CD8-positive, alpha-beta memory T cell (primary cell): Measurements from ENCODE around the gene ATP6V0E2. TPM values are rescaled to one million over a fixed set of nuclear protein-coding genes. Genes with fewer than 3 reads are reported as not detected.

Experiments
- CTCF ChIA-PET: fragments of 350-600 bp; sonication (Branson Sonifier 250); formaldehyde crosslinking; loops from one replicate; lab custom pipeline; 2021; ENCODE audit warnings: antibody characterized with exemption; lab: Charles Lee
- POLR2A ChIA-PET: fragments of 350-600 bp; sonication (Branson Sonifier 250); formaldehyde crosslinking; loops from one replicate; lab custom pipeline; 2021; ENCODE audit warnings: antibody characterized with exemption; lab: Charles Lee
- DNase-seq, 5 donors: peaks; one replicate each; pipeline versions ENCODE4 v3.0.0 to v3.0.0-alpha.2; 2020 to 2022; ENCODE audit warnings: mixed read lengths in 1 of 5
- H3K27ac ChIP-seq: one replicate; pipeline ENCODE4 v1.7.0; 2013; ENCODE audit warnings: low read depth, mild to moderate bottlenecking, low read length, moderate library complexity
- H3K27me3 ChIP-seq: 2 replicates; pipeline ENCODE4 v1.7.0; 2013; ENCODE audit warnings: low read length, mild to moderate bottlenecking; ENCODE audit not compliant: insufficient read depth, poor library complexity, severe bottlenecking
- H3K36me3 ChIP-seq: 2 replicates; pipeline ENCODE4 v1.7.0; 2013; ENCODE audit warnings: mild to moderate bottlenecking, low read length, moderate library complexity; ENCODE audit not compliant: insufficient read depth
- H3K4me1 ChIP-seq: 2 replicates; pipeline ENCODE4 v1.7.0; 2013; ENCODE audit warnings: mild to moderate bottlenecking, low read length, moderate library complexity; ENCODE audit not compliant: insufficient read depth
- H3K4me3 ChIP-seq: 2 replicates; pipeline ENCODE4 v1.7.0; 2013; ENCODE audit warnings: mild to moderate bottlenecking, low read length
- H3K9me3 ChIP-seq: 2 replicates; pipeline ENCODE4 v1.7.0; 2013; ENCODE audit warnings: mild to moderate bottlenecking, low read length
- H3K27ac Mint-ChIP-seq, 8 donors: one replicate each; pipeline ENCODE4 v1.8.0; 2020 to 2021; ENCODE audit warnings: mixed read lengths in 8 of 8, mild to moderate bottlenecking in 6 of 8, inconsistent platforms in 3 of 8, moderate library complexity in 3 of 8
- H3K27me3 Mint-ChIP-seq, 2 donors: one replicate each; pipeline ENCODE4 v1.8.0; 2020 to 2021; ENCODE audit warnings: mixed read lengths in 2 of 2, mild to moderate bottlenecking in 1 of 2, moderate library complexity in 1 of 2
- H3K36me3 Mint-ChIP-seq, 3 donors: one replicate each; pipeline ENCODE4 v1.8.0; 2020 to 2021; ENCODE audit warnings: mixed read lengths in 3 of 3, inconsistent platforms in 1 of 3, mild to moderate bottlenecking in 1 of 3
- H3K4me1 Mint-ChIP-seq, 3 donors: one replicate each; pipeline ENCODE4 v1.8.0; 2020 to 2021; ENCODE audit warnings: mixed read lengths in 3 of 3, inconsistent platforms in 1 of 3, mild to moderate bottlenecking in 1 of 3
- H3K4me3 Mint-ChIP-seq, 7 donors: one replicate each; pipeline ENCODE4 v1.8.0; 2020 to 2021; ENCODE audit warnings: mixed read lengths in 7 of 7, mild to moderate bottlenecking in 6 of 7, moderate library complexity in 4 of 7, inconsistent platforms in 2 of 7
- H3K9me3 Mint-ChIP-seq, 5 donors: one replicate each; pipeline ENCODE4 v1.8.0; 2020 to 2022; ENCODE audit warnings: mixed read lengths in 5 of 5, mild to moderate bottlenecking in 3 of 5, moderate library complexity in 2 of 5, inconsistent platforms in 1 of 5
- polyA plus RNA-seq: library from polyadenylated mRNA; unstranded; fragments of 300-500 nt; fragmentation: Illumina TruSeq; gene quantifications from one replicate; pipeline ENCODE4 v1.2.3, GENCODE V29; 2021
- total RNA-seq, 2 experiments: library from RNA; stranded (reverse); gene quantifications; one replicate each; pipeline ENCODE4 v1.2.3, GENCODE V29; 2021

ATP6V0E2 gene
- total and polyA plus RNA-seq, 3 experiments from 2014 or later: 68.3 to 144 (median 76.2) TPM

DNA sequence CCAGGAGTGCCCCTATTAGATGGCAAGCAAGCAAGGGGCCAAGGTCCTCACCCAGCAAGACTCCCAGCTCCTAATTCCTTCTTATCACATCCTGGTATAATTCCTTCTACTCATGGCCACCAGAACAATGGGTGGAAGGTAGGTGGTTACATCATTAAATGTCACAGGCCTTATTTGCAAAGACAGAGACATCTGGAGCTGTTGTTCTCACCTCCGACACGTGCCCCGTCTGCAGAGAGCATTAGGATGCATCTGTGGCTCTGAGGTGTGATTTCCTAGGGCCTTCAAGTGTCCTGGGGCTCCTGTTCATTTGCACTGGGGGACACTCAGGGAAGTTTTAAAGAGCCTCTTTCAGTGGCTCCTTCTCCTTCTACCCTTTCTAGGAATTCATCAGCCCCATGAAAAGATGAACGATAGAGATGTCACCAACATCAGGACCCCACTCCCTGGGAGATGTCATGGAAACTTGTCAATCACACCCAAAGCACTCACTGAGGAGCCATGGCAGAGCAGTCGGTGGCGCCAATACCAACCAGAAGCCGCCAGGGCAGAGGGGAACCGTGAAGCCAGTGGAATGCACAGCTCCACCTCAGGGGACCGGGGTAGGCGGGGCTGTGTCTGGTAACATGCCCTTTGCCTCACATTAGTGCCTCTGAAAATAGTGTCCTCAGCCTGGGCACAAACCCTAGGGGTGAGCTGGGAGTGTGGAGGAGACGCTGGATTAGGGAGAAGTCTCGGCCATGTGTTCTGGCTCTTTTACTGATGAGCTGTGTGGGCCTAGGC is 2.9 kb upstream of the ATP6V0E2 start:
- H3K36me3 ChIP-seq: no peaks in the 10 kb centered on the region
- H3K27ac ChIP-seq: no peak overlapping the region
- Mint-ChIP-seq H3K4me3 (peak overlapping the region; percentile 29 to 85 (median 72)), H3K4me1 (peaks cover 84 to 90% (median 86%) of the 10 kb centered on the region in 3 donors), H3K36me3 (peaks cover 0 to 9% (median 0%) of the 10 kb centered on the region in 3 donors), H3K27ac (peak overlapping the region; percentile 71 to 95 (median 88)), H3K9me3 (no peaks in the 10 kb centered on the region), H3K27me3 (no peaks in the 10 kb centered on the region)
- H3K4me1 ChIP-seq: peaks cover 88% of the 10 kb centered on the region
- DNase-seq: peak in 2 of 5 donors; percentile 25 to 70
- CTCF ChIA-PET: interaction anchor here (1.3 to 4.8 kb wide), 3 partner anchors 10 to 32 kb away, joined by 5 to 27 read pairs (median 14); partner anchors contain the start of gene ZNF862
- H3K4me3 ChIP-seq: peak overlapping the region; percentile 19
- no peaks in the 10 kb centered on the region for H3K27me3 ChIP-seq
- POLR2A ChIA-PET: interaction anchor here (3.0 kb wide), 1 partner anchor 32 kb away, joined by 20 read pairs; the partner anchor contains the start of gene ZNF862
- H3K9me3 ChIP-seq: no peaks in the 10 kb centered on the region

DNA sequence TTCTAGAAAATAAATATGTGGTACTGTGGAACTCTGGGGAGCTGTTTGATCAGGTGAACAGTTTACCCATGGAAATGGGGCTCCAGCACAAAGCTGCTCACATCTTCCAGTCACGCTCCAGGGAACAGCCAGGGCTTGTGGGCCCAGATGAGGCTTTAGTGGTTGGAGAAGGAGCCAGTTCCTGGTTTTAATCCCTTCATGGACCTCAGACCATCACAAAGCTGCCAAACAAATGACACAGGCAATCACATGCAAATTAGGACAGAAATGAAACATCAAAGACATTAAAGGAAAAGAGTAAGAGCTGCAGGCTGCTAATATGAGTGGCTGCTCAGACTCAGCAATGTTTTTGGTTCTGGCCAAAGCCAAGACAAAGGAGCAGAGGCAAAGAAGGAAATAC is 2.2 kb upstream of the ATP6V0E2 start:
- DNase-seq: no peak
- Histone ChIP-seq H3K9me3 (no peaks in the 10 kb centered on the region), H3K4me1 (peaks cover 81% of the 10 kb centered on the region), H3K36me3 (no peaks in the 10 kb centered on the region), H3K27ac (no peak overlapping the region), H3K4me3 (no peak overlapping the region), H3K27me3 (no peaks in the 10 kb centered on the region)
- Mint-ChIP-seq H3K4me1 (peaks cover 79 to 87% (median 82%) of the 10 kb centered on the region in 3 donors), H3K27ac (peak overlapping the region in 7 of 8 donors; percentile 71 to 96 (median 87)), H3K27me3 (no peaks in the 10 kb centered on the region), H3K36me3 (peaks cover 0 to 11% (median 1%) of the 10 kb centered on the region in 3 donors), H3K9me3 (no peaks in the 10 kb centered on the region), H3K4me3 (peak overlapping the region; percentile 41 to 78 (median 58))
- CTCF ChIA-PET: interaction anchor here (3.8 to 4.8 kb wide), 2 partner anchors 10 to 32 kb away, joined by 14 to 27 read pairs; partner anchors contain the start of gene ZNF862
- POLR2A ChIA-PET: interaction anchor here (3.0 kb wide), 1 partner anchor 32 kb away, joined by 20 read pairs; the partner anchor contains the start of gene ZNF862

DNA sequence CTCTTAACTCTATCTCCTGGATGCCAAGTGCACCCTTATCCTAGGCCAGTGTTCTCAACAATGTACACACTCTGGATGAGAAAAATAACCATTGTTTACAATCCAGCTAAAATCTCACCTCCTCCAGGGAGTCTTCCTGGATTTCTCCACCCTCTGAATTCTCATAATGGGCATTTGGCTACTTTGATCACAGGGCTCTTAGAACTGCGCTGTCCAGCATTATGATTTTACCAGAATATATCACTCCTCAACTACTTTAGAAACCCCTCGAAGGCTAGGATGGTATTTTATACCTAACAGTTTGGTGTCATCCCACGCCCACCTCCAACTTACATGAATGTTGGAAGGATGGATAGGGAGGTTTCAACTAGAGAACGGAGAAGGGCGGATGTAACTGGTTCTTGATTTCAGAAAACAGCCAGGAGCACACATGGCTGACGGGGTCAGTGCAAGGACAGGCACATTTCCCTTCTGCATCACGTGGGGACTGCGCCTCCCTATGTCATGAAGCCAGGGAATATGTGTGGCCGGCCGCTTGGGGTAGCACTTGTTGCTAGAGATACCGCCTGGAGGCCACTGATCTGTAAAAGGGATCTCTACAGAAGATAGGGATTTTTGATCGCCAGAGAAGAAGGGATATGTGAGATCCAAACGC is 1.2 kb upstream of the ATP6V0E2 start:
- Histone ChIP-seq H3K4me3 (peak overlapping the region; percentile 77), H3K27me3 (no peaks in the 10 kb centered on the region), H3K9me3 (no peaks in the 10 kb centered on the region), H3K27ac (peak overlapping the region; percentile 67), H3K4me1 (peaks cover 71% of the 10 kb centered on the region), H3K36me3 (no peaks in the 10 kb centered on the region)
- no peaks in the 10 kb centered on the region for H3K9me3 Mint-ChIP-seq
- H3K4me3 Mint-ChIP-seq: peak overlapping the region; percentile 88 to 97 (median 89)
- DNase-seq: no peak
- peaks cover 71 to 83% (median 78%) of the 10 kb centered on the region in 3 donors for H3K4me1 Mint-ChIP-seq
- H3K36me3 Mint-ChIP-seq: peaks cover 2 to 16% (median 2%) of the 10 kb centered on the region in 3 donors
- POLR2A ChIA-PET: interaction anchor here (3.0 kb wide), 1 partner anchor 33 kb away, joined by 20 read pairs; the partner anchor contains the start of gene ZNF862
- no peaks in the 10 kb centered on the region for H3K27me3 Mint-ChIP-seq
- CTCF ChIA-PET: interaction anchor here (3.8 to 4.8 kb wide), 2 partner anchors 11 to 33 kb away, joined by 14 to 27 read pairs; partner anchors contain the start of gene ZNF862
- H3K27ac Mint-ChIP-seq: peak overlapping the region in 7 of 8 donors; percentile 71 to 92 (median 83)

GRCh38 chr7:149873970-149874643 is 338 bp downstream of the ATP6V0E2 start:
- no peaks in the 10 kb centered on the region for H3K27me3 ChIP-seq
- H3K36me3 ChIP-seq: no peaks in the 10 kb centered on the region
- ChIA-PET POLR2A (interaction anchor here (1.8 kb wide), 1 partner anchor 36 kb away, joined by 6 read pairs; the partner anchor contains the start of gene ZNF862), CTCF (interaction anchor here (0.9 to 2.1 kb wide), 2 partner anchors 10 to 35 kb away, joined by 3 to 7 read pairs; partner anchors contain the start of gene ZNF862)
- peak overlapping the region; percentile 88 to 97 (median 90) for H3K4me3 Mint-ChIP-seq
- peak overlapping the region; percentile 67 for H3K27ac ChIP-seq
- H3K4me1 Mint-ChIP-seq: peaks cover 58 to 74% (median 72%) of the 10 kb centered on the region in 3 donors
- H3K27ac Mint-ChIP-seq: peak overlapping the region in 6 of 8 donors; percentile 33 to 90 (median 68)
- no peaks in the 10 kb centered on the region for H3K27me3 Mint-ChIP-seq
- H3K4me1 ChIP-seq: peaks cover 56% of the 10 kb centered on the region
- no peak for DNase-seq
- H3K9me3 Mint-ChIP-seq: no peaks in the 10 kb centered on the region
- H3K4me3 ChIP-seq: peak overlapping the region; percentile 77
- no peaks in the 10 kb centered on the region for H3K9me3 ChIP-seq
- peaks cover 2 to 29% (median 7%) of the 10 kb centered on the region in 3 donors for H3K36me3 Mint-ChIP-seq

- peaks cover 54 to 68% (median 66%) of the 10 kb centered on the region in 3 donors for H3K4me1 Mint-ChIP-seq
- Histone ChIP-seq H3K4me1 (peaks cover 50% of the 10 kb centered on the region), H3K36me3 (no peaks in the 10 kb centered on the region), H3K27ac (no peak overlapping the region), H3K4me3 (peak overlapping the region; percentile 77), H3K9me3 (no peaks in the 10 kb centered on the region), H3K27me3 (no peaks in the 10 kb centered on the region)
- no peak for DNase-seq
- POLR2A ChIA-PET: interaction anchor here (1.8 kb wide), 1 partner anchor 37 kb away, joined by 6 read pairs; the partner anchor contains the start of gene ZNF862
- H3K9me3 Mint-ChIP-seq: no peaks in the 10 kb centered on the region
- CTCF ChIA-PET: interaction anchor here (0.9 to 2.1 kb wide), 2 partner anchors 9 to 36 kb away, joined by 3 to 7 read pairs; partner anchors contain the start of gene ZNF862
- peak overlapping the region in 6 of 8 donors; percentile 13 to 71 (median 63) for H3K27ac Mint-ChIP-seq
- peak overlapping the region; percentile 88 to 97 (median 90) for H3K4me3 Mint-ChIP-seq
- H3K27me3 Mint-ChIP-seq: no peaks in the 10 kb centered on the region
- peaks cover 2 to 33% (median 7%) of the 10 kb centered on the region in 3 donors for H3K36me3 Mint-ChIP-seq
Measured at GRCh38 chr7:149874644-149875028, 867 bp downstream of the ATP6V0E2 start.

DNA sequence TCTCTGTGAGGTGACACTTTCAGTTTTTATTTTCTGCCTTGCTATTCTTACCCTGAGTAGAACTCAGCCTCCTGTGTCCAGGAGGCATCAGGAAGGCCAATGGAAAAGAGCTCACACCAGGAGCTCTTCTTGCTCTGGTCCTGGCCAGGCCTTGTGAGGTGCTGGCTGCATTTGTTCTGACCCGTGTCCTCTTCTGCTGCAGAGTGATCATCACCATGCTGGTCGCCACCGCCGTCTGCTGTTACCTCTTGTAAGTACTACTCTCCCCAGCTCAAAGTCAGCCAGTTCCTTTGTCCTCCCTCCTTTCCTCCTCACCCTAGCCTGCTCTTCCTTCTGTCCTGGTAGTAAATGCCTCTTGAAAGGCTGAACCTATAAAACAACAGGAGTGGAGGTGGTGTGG is 1.6 kb downstream of the ATP6V0E2 start:
- peaks cover 43% of the 10 kb centered on the region for H3K4me1 ChIP-seq
- peaks cover 46 to 61% (median 59%) of the 10 kb centered on the region in 3 donors for H3K4me1 Mint-ChIP-seq
- no peaks in the 10 kb centered on the region for H3K9me3 Mint-ChIP-seq
- H3K27ac Mint-ChIP-seq: peak overlapping the region in 6 of 8 donors; percentile 15 to 77 (median 50)
- H3K36me3 Mint-ChIP-seq: peaks cover 2 to 40% (median 7%) of the 10 kb centered on the region in 3 donors
- H3K9me3 ChIP-seq: no peaks in the 10 kb centered on the region
- DNase-seq: no peak
- peak overlapping the region; percentile 69 to 94 (median 88) for H3K4me3 Mint-ChIP-seq
- CTCF ChIA-PET: interaction anchor here (0.8 to 2.1 kb wide), 2 partner anchors 35 to 37 kb away, joined by 3 to 7 read pairs; partner anchors contain the start of gene ZNF862
- no peaks in the 10 kb centered on the region for H3K27me3 Mint-ChIP-seq
- POLR2A ChIA-PET: interaction anchor here (1.8 kb wide), 1 partner anchor 37 kb away, joined by 6 read pairs; the partner anchor contains the start of gene ZNF862
- no peak overlapping the region for H3K27ac ChIP-seq
- H3K4me3 ChIP-seq: no peak overlapping the region
- H3K36me3 ChIP-seq: no peaks in the 10 kb centered on the region
- no peaks in the 10 kb centered on the region for H3K27me3 ChIP-seq
